ENCODE data around the gene NOL8.

GRCh38 chr9:92266486-92266885, 58.7 kb downstream of the NOL8 start:
- no peak for TF ChIP-seq EZH2 (IDR thresholded peaks at IDR 0.05; ENCODE audit: low read depth)
- TF ChIP-seq CTCF (conservative IDR thresholded peaks at IDR 0.05) = no peak

All from PC-9 (cell line).